WTC11 (cell line): ENCODE results near the gene COX7B. TPM values are rescaled to one million over a fixed set of nuclear protein-coding genes. Genes with fewer than 3 reads are reported as not detected.
"Not testable (repeated sequence)": the region's sequence is repeated elsewhere in the genome, so short reads cannot be mapped to it uniquely, and the experiment has no call there.

Experiments used
- ATAC-seq: fragments of 200-7000 bp; cut with Tn5 transposase; 2 replicates; pipeline ENCODE4 v1.10.0; 2021; ENCODE audit warnings: mild to moderate bottlenecking, moderate library complexity
- CTCF ChIA-PET: fragments of 300-600 bp; sonication (Branson Sonifier 250); formaldehyde crosslinking; loops from one replicate; lab custom pipeline; 2021; ENCODE audit warnings: antibody characterized with exemption; lab: Charles Lee
- POLR2A ChIA-PET: fragments of 350-600 bp; sonication (Branson Sonifier 250); formaldehyde crosslinking; loops from one replicate; lab custom pipeline; 2021; ENCODE audit warnings: antibody characterized with exemption; lab: Charles Lee
- DNase-seq: peaks from one replicate; pipeline ENCODE4 v3.0.0; 2021; ENCODE audit warnings: low spot score
- H3K27ac Mint-ChIP-seq: 2 replicates; pipeline ENCODE4 v1.8.0; 2021; ENCODE audit warnings: mixed read lengths
- H3K27me3 Mint-ChIP-seq: 2 replicates; pipeline ENCODE4 v1.8.0; 2021; ENCODE audit warnings: low read depth, mild to moderate bottlenecking, moderate library complexity, mixed read lengths
- H3K36me3 Mint-ChIP-seq: 2 replicates; pipeline ENCODE4 v1.8.0; 2021; ENCODE audit warnings: mixed read lengths
- H3K4me1 Mint-ChIP-seq: 2 replicates; pipeline ENCODE4 v1.8.0; 2022; ENCODE audit warnings: mixed read lengths
- H3K4me3 Mint-ChIP-seq: 2 replicates; pipeline ENCODE4 v1.8.0; 2021; ENCODE audit warnings: mild to moderate bottlenecking, moderate library complexity, mixed read lengths
- H3K9me3 Mint-ChIP-seq: 2 replicates; pipeline ENCODE4 v1.8.0; 2021; ENCODE audit warnings: mixed read lengths
- CREB1 ChIP-seq: sonication (generic); formaldehyde crosslinking; IDR thresholded peaks from 2 replicates; pipeline ENCODE4 v1.8.0; 2023; ENCODE audit warnings: mild to moderate bottlenecking, missing genetic modification reagents
- ETV6 ChIP-seq: sonication (generic); formaldehyde crosslinking; IDR thresholded peaks from 2 replicates; pipeline ENCODE4 v1.8.1; 2022; ENCODE audit warnings: mild to moderate bottlenecking, missing genetic modification reagents
- FOXJ3 ChIP-seq: sonication (generic); formaldehyde crosslinking; IDR thresholded peaks from 2 replicates; pipeline ENCODE4 v1.9.0; 2021; ENCODE audit warnings: missing genetic modification reagents, mild to moderate bottlenecking, borderline replicate concordance
- FOXP1 ChIP-seq: sonication (generic); formaldehyde crosslinking; IDR thresholded peaks from 2 replicates; pipeline ENCODE4 v1.8.0; 2022; ENCODE audit warnings: missing genetic modification reagents, mild to moderate bottlenecking, moderate library complexity, borderline replicate concordance
- GRHL2 ChIP-seq: fragments of 250-450 bp; sonication (Bioruptor Pico); IDR thresholded peaks from 2 replicates; pipeline ENCODE4 v1.8.0; 2022; ENCODE audit warnings: mild to moderate bottlenecking, moderate library complexity; ENCODE audit not compliant: insufficient replicate concordance, severe bottlenecking
- IRF2 ChIP-seq: sonication (generic); formaldehyde crosslinking; IDR thresholded peaks from 2 replicates; pipeline ENCODE4 v1.8.0; 2022; ENCODE audit warnings: low read depth, missing genetic modification reagents, borderline replicate concordance
- JUN ChIP-seq: sonication (generic); formaldehyde crosslinking; IDR thresholded peaks from 2 replicates; pipeline ENCODE4 v1.8.0; 2023; ENCODE audit warnings: mild to moderate bottlenecking, missing genetic modification reagents
- NFATC4 ChIP-seq: fragments of 250-450 bp; sonication (Bioruptor Pico); IDR thresholded peaks from 2 replicates; pipeline ENCODE4 v1.9.0; 2021; ENCODE audit warnings: mild to moderate bottlenecking
- TP53 ChIP-seq: sonication (generic); formaldehyde crosslinking; IDR thresholded peaks from 2 replicates; pipeline ENCODE4 v1.8.1; 2023; ENCODE audit warnings: mild to moderate bottlenecking, missing genetic modification reagents
- ZNF121 ChIP-seq: sonication (generic); formaldehyde crosslinking; IDR thresholded peaks from 2 replicates; pipeline ENCODE4 v1.8.0; 2023; ENCODE audit warnings: missing genetic modification reagents
- ZNF317 ChIP-seq: sonication (generic); formaldehyde crosslinking; IDR thresholded peaks from 2 replicates; pipeline ENCODE4 v1.8.1; 2023; ENCODE audit warnings: low read depth, mild to moderate bottlenecking, moderate library complexity, missing genetic modification reagents, borderline replicate concordance
- ZNF423 ChIP-seq: fragments of 250-450 bp; sonication (Bioruptor Pico); IDR thresholded peaks from 2 replicates; pipeline ENCODE4 v2.1.2; 2022; ENCODE audit warnings: mild to moderate bottlenecking, moderate library complexity
- total RNA-seq: library from RNA; stranded (reverse); gene quantifications from 3 replicates; pipeline ENCODE4 v1.2.3, GENCODE V29; 2021
- TF ChIP-seq, protein P1 (sequence below): fragments of 250-450 bp; sonication (Bioruptor Pico); IDR thresholded peaks from 2 replicates; pipeline ENCODE4 v1.9.0; 2021; ENCODE audit warnings: moderate library complexity, mild to moderate bottlenecking, inconsistent platforms, borderline replicate concordance
- TF ChIP-seq, protein P2 (sequence below): sonication (generic); formaldehyde crosslinking; IDR thresholded peaks from 2 replicates; pipeline ENCODE4 v1.8.1; 2023; ENCODE audit warnings: mild to moderate bottlenecking, moderate library complexity, missing genetic modification reagents
- TF ChIP-seq, protein P3 (sequence below): sonication (generic); formaldehyde crosslinking; conservative IDR thresholded peaks from 2 replicates; pipeline ENCODE4 v1.8.1; 2022; ENCODE audit warnings: mild to moderate bottlenecking, missing genetic modification reagents
- TF ChIP-seq, protein P4 (sequence below): sonication (generic); formaldehyde crosslinking; IDR thresholded peaks from 2 replicates; pipeline ENCODE4 v1.8.1; 2023; ENCODE audit warnings: mild to moderate bottlenecking, missing genetic modification reagents, moderate library complexity
- TF ChIP-seq, protein P5 (sequence below): sonication (generic); formaldehyde crosslinking; IDR thresholded peaks from 2 replicates; pipeline ENCODE4 v1.8.1; 2023; ENCODE audit warnings: mild to moderate bottlenecking, missing genetic modification reagents, borderline replicate concordance
- TF ChIP-seq, protein P6 (sequence below): sonication (generic); formaldehyde crosslinking; IDR thresholded peaks from 2 replicates; pipeline ENCODE4 v1.8.1; 2023; ENCODE audit warnings: mild to moderate bottlenecking, missing genetic modification reagents

COX7B gene
- total RNA-seq, 1 experiment from 2014 or later: 281 TPM

DNA sequence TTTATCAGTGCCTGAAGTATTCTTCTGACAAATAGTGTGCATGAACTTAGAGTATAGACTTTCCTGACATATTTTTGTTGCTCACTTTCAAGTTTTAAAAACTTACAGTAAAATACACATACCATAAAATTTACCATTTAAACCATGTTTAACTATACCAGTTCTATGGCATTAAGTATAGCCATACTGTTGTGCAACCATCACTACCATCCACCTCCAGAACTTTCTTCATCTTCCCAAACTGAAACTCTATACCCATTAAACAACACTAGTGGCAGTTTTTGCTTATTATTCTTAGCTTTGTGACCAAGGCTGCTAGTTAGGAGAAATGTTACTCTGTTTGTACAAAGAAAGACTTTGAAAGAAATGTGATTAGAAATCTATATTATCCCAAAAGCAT lies 37.0 kb downstream of the COX7B start:
- no peak overlapping the region for H3K4me3 Mint-ChIP-seq

DNA sequence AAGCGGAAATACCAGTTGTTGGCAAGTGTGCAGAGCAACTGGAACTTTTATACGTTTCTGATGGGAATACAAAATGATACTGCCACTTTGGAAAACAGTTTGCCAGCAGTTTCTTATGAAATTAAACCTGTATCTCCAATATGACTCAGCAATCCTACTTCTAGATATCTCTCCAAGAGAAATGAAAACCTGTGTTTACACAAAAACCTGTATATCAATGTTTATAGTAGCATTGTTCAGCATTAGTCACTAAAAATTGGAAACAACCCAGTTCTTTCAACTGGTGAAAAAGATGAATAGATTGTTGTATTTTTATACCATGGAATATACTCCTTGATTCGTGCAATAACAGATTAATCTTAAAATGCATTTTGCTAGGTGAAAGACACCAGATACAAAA lies 38.0 kb downstream of the COX7B start:
- ATAC-seq (no peak), DNase-seq (no peak)
- ChIA-PET POLR2A (no interaction called here), CTCF (no interaction called here)
- no peak overlapping the region for H3K27ac Mint-ChIP-seq
- TF ChIP-seq FOXP1 (no peak), NFATC4 (no peak), JUN (CRISPR knock-in tag) (no peak), IRF2 (no peak), TP53 (CRISPR knock-in tag) (no peak)
- TF ChIP-seq, protein P1, sequence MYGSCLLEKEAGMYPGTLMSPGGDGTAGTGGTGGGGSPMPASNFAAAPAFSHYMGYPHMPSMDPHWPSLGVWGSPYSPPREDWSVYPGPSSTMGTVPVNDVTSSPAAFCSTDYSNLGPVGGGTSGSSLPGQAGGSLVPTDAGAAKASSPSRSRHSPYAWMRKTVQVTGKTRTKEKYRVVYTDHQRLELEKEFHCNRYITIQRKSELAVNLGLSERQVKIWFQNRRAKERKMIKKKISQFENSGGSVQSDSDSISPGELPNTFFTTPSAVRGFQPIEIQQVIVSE: no peak
- TF ChIP-seq, protein P2, sequence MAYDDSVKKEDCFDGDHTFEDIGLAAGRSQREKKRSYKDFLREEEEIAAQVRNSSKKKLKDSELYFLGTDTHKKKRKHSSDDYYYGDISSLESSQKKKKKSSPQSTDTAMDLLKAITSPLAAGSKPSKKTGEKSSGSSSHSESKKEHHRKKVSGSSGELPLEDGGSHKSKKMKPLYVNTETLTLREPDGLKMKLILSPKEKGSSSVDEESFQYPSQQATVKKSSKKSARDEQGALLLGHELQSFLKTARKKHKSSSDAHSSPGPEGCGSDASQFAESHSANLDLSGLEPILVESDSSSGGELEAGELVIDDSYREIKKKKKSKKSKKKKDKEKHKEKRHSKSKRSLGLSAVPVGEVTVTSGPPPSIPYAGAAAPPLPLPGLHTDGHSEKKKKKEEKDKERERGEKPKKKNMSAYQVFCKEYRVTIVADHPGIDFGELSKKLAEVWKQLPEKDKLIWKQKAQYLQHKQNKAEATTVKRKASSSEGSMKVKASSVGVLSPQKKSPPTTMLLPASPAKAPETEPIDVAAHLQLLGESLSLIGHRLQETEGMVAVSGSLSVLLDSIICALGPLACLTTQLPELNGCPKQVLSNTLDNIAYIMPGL: no peak
- no peaks in the 10 kb centered on the region; the same call in 1 of the 2 replicates for H3K36me3 Mint-ChIP-seq
- no peaks in the 10 kb centered on the region for H3K27me3 Mint-ChIP-seq
- H3K9me3 Mint-ChIP-seq: no peaks in the 10 kb centered on the region
- no peaks in the 10 kb centered on the region for H3K4me1 Mint-ChIP-seq
- no peak overlapping the region for H3K4me3 Mint-ChIP-seq

More for the DNA sequence above, 37.0 kb downstream of the COX7B start:
- Mint-ChIP-seq H3K27ac (no peak overlapping the region; the same call in 1 of the 2 replicates), H3K9me3 (no peaks in the 10 kb centered on the region), H3K27me3 (no peaks in the 10 kb centered on the region), H3K36me3 (no peaks in the 10 kb centered on the region; the same call in 1 of the 2 replicates), H3K4me1 (no peaks in the 10 kb centered on the region)
- DNase-seq (no peak), ATAC-seq (no peak)
- POLR2A ChIA-PET: no interaction called here
- CTCF ChIA-PET: no interaction called here
- TF ChIP-seq CREB1: no peak
- TF ChIP-seq ZNF423 (CRISPR knock-in tag): no peak
- TF ChIP-seq, protein P3, sequence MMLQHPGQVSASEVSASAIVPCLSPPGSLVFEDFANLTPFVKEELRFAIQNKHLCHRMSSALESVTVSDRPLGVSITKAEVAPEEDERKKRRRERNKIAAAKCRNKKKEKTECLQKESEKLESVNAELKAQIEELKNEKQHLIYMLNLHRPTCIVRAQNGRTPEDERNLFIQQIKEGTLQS (CRISPR knock-in tag): no peak

DNA sequence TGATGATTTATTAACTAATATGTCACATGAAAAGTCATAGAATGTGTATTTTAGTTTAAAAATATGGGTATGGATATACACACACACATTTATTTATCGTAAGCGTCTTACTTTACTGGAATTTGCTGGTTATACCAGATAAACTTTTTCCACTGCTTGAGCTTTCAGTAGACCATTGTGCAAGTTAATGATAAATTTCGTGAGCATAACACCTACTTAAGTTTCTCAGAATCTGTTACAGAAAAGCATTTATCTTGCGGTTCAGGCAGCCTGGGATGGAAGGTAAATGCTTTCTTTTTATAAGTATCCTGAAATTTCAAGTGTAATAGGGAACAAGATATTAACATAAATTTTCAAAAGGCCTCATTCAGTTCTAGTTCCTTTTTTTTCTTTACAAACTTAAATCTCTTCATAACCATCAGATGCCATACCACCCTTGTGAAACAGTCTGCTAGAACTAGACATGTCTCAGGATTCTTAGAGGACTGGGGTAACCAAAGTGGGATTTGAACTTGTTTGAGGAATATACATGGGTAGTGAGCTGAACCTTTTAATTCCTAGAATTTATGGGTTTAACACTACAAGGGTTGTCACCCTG lies 38.9 kb downstream of the COX7B start:
- TF ChIP-seq, protein P4, sequence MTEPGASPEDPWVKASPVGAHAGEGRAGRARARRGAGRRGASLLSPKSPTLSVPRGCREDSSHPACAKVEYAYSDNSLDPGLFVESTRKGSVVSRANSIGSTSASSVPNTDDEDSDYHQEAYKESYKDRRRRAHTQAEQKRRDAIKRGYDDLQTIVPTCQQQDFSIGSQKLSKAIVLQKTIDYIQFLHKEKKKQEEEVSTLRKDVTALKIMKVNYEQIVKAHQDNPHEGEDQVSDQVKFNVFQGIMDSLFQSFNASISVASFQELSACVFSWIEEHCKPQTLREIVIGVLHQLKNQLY: no peak
- no peak for TF ChIP-seq GRHL2 (CRISPR knock-in tag)
- TF ChIP-seq, protein P5, sequence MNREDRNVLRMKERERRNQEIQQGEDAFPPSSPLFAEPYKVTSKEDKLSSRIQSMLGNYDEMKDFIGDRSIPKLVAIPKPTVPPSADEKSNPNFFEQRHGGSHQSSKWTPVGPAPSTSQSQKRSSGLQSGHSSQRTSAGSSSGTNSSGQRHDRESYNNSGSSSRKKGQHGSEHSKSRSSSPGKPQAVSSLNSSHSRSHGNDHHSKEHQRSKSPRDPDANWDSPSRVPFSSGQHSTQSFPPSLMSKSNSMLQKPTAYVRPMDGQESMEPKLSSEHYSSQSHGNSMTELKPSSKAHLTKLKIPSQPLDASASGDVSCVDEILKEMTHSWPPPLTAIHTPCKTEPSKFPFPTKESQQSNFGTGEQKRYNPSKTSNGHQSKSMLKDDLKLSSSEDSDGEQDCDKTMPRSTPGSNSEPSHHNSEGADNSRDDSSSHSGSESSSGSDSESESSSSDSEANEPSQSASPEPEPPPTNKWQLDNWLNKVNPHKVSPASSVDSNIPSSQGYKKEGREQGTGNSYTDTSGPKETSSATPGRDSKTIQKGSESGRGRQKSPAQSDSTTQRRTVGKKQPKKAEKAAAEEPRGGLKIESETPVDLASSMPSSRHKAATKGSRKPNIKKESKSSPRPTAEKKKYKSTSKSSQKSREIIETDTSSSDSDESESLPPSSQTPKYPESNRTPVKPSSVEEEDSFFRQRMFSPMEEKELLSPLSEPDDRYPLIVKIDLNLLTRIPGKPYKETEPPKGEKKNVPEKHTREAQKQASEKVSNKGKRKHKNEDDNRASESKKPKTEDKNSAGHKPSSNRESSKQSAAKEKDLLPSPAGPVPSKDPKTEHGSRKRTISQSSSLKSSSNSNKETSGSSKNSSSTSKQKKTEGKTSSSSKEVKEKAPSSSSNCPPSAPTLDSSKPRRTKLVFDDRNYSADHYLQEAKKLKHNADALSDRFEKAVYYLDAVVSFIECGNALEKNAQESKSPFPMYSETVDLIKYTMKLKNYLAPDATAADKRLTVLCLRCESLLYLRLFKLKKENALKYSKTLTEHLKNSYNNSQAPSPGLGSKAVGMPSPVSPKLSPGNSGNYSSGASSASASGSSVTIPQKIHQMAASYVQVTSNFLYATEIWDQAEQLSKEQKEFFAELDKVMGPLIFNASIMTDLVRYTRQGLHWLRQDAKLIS: no peak
- no peak for TF ChIP-seq ZNF121 (CRISPR knock-in tag)
- TF ChIP-seq, protein P6, sequence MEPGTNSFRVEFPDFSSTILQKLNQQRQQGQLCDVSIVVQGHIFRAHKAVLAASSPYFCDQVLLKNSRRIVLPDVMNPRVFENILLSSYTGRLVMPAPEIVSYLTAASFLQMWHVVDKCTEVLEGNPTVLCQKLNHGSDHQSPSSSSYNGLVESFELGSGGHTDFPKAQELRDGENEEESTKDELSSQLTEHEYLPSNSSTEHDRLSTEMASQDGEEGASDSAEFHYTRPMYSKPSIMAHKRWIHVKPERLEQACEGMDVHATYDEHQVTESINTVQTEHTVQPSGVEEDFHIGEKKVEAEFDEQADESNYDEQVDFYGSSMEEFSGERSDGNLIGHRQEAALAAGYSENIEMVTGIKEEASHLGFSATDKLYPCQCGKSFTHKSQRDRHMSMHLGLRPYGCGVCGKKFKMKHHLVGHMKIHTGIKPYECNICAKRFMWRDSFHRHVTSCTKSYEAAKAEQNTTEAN: no peak
- no peak for TF ChIP-seq ETV6
- no peak for TF ChIP-seq ZNF317 (CRISPR knock-in tag)
- no peak for TF ChIP-seq FOXJ3 (CRISPR knock-in tag)
- H3K36me3 Mint-ChIP-seq: no peaks in the 10 kb centered on the region
- POLR2A ChIA-PET: no interaction called here
- no peak overlapping the region for H3K27ac Mint-ChIP-seq
- no peaks in the 10 kb centered on the region for H3K9me3 Mint-ChIP-seq
- CTCF ChIA-PET: no interaction called here
- H3K4me1 Mint-ChIP-seq: no peaks in the 10 kb centered on the region
- no peaks in the 10 kb centered on the region for H3K27me3 Mint-ChIP-seq
- no peak overlapping the region for H3K4me3 Mint-ChIP-seq
- DNase-seq (no peak), ATAC-seq (no peak)

DNA sequence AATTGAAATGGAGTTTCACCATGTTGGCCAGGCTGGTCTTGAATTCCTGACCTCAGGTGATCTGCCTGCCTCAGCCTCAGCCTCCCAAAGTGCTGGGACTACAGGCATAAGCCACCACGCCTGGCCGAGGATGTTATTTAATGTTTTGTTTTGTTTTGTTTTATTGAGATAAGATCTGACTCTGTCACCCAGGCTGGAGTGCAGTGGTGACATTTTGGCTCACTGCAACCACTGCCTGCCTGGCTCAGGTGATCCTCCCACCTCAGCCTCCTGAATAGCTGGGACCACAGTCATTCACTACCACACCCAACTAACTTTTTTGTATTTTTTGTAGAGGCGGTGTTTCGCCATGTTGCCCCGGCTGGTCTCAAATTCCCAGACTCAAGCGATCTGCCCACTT lies 45.8 kb downstream of the COX7B start:
- POLR2A ChIA-PET, H3K27me3 Mint-ChIP-seq, H3K4me1 Mint-ChIP-seq, ATAC-seq, H3K36me3 Mint-ChIP-seq, H3K4me3 Mint-ChIP-seq, CTCF ChIA-PET, H3K27ac Mint-ChIP-seq, H3K9me3 Mint-ChIP-seq, DNase-seq: not testable (repeated sequence)
